GM06990 (cell line): ENCODE data around the gene SLC7A8.

Experiments
- DNase-seq: peaks from one replicate; pipeline ENCODE4 v3.0.0-alpha.2; 2011; ENCODE audit not compliant: insufficient read length; ENCODE audit errors: extremely low read depth
- H3K27me3 ChIP-seq: replicated peaks from 2 replicates; pipeline ENCODE4 v1.6.0; 2011; ENCODE audit warnings: low read length; ENCODE audit not compliant: control insufficient read depth, insufficient read depth
- H3K36me3 ChIP-seq: 2 replicates; pipeline ENCODE4 v1.5.1; 2011; ENCODE audit warnings: low read length; ENCODE audit not compliant: control insufficient read depth, insufficient read depth
- H3K4me3 ChIP-seq: replicated peaks from 2 replicates; pipeline ENCODE4 v1.5.1; 2011; ENCODE audit warnings: low read depth, mild to moderate bottlenecking, control low read depth, low read length
- CTCF ChIP-seq: IDR thresholded peaks from 2 replicates; pipeline ENCODE4 v1.5.1; 2011; ENCODE audit warnings: low read length, control low read depth, mild to moderate bottlenecking, inconsistent platforms; ENCODE audit not compliant: insufficient read depth, poor library complexity, severe bottlenecking

The SLC7A8 gene

GRCh38 chr14:23162800-23163199 lies 20.7 kb downstream of the SLC7A8 start:
- TF ChIP-seq CTCF: no peak
- H3K4me3 ChIP-seq: no peak overlapping the region
- no peaks in the 10 kb centered on the region for H3K36me3 ChIP-seq
- DNase-seq: no peak
- peaks cover 2% of the 10 kb centered on the region; the same call in 1 of the 2 replicates for H3K27me3 ChIP-seq

- Histone ChIP-seq H3K4me3 (no peak overlapping the region), H3K27me3 (peaks cover 2% of the 10 kb centered on the region; the same call in 1 of the 2 replicates), H3K36me3 (no peaks in the 10 kb centered on the region)
- DNase-seq: no peak
- TF ChIP-seq CTCF: no peak
Measured at GRCh38 chr14:23162005-23162404, 21.5 kb downstream of the SLC7A8 start.

GRCh38 chr14:23160924-23161522 lies 22.4 kb downstream of the SLC7A8 start:
- H3K27me3 ChIP-seq: peaks cover 2% of the 10 kb centered on the region; the same call in 1 of the 2 replicates
- TF ChIP-seq CTCF: no peak
- H3K4me3 ChIP-seq: no peak overlapping the region
- no peak for DNase-seq
- H3K36me3 ChIP-seq: no peaks in the 10 kb centered on the region

- Histone ChIP-seq H3K36me3 (no peaks in the 10 kb centered on the region), H3K4me3 (no peak overlapping the region), H3K27me3 (peaks cover 2% of the 10 kb centered on the region)
- TF ChIP-seq CTCF: no peak
- no peak for DNase-seq
Measured at GRCh38 chr14:23159532-23159931, 23.9 kb downstream of the SLC7A8 start.

- Histone ChIP-seq H3K36me3 (no peaks in the 10 kb centered on the region), H3K4me3 (no peak overlapping the region), H3K27me3 (peaks cover 2% of the 10 kb centered on the region)
- TF ChIP-seq CTCF: no peak
- no peak for DNase-seq
Measured at GRCh38 chr14:23158779-23159178, 24.7 kb downstream of the SLC7A8 start.
